Panc1 (cell line): ENCODE data around the gene ALX4. TPM values are rescaled to one million over a fixed set of nuclear protein-coding genes. Genes with fewer than 3 reads are reported as not detected.

Source experiments
- ATAC-seq: fragments of 200-7000 bp; cut with Tn5 transposase; 2 replicates; pipeline ENCODE4 v1.9.1; 2020; ENCODE audit warnings: mild to moderate bottlenecking, moderate library complexity
- BruUV-seq: library from RNA; stranded (reverse); fragments of 400-500 nt; replicated peaks from 2 replicates; lab custom pipeline; 2021; lab: Mats Ljungman, UMichigan
- CTCF ChIA-PET: fragments of 300-600 bp; sonication (Branson Sonifier 250); formaldehyde crosslinking; loops from one replicate; lab custom pipeline; 2022; ENCODE audit warnings: antibody characterized with exemption; lab: Charles Lee
- POLR2A ChIA-PET: fragments of 300-600 bp; sonication (Branson Sonifier 250); formaldehyde crosslinking; loops from one replicate; lab custom pipeline; 2022; ENCODE audit warnings: antibody characterized with exemption; lab: Charles Lee
- DNase-seq: peaks from one replicate; pipeline ENCODE4 v3.0.0-alpha.2; 2010; ENCODE audit warnings: low read depth, low spot score
- H3K27ac ChIP-seq: 2 replicates; pipeline ENCODE4 v1.5.1; 2011; ENCODE audit warnings: mild to moderate bottlenecking, low read length, inconsistent platforms
- H3K27me3 ChIP-seq: fragments of 200-500 bp; sonication (Bioruptor generic); 2 replicates; pipeline ENCODE4 v1.6.0; 2014; ENCODE audit warnings: low read length, inconsistent platforms; ENCODE audit not compliant: control insufficient read depth, insufficient read depth
- H3K36me3 ChIP-seq: fragments of 200-500 bp; sonication (Bioruptor generic); 2 replicates; pipeline ENCODE4 v1.5.1; 2014; ENCODE audit warnings: inconsistent platforms, mild to moderate bottlenecking, low read length, moderate library complexity; ENCODE audit not compliant: control insufficient read depth, insufficient read depth
- H3K4me1 ChIP-seq: 2 replicates; pipeline ENCODE4 v1.5.1; 2011; ENCODE audit warnings: inconsistent platforms, mild to moderate bottlenecking, low read length, moderate library complexity; ENCODE audit not compliant: control insufficient read depth, insufficient read depth
- H3K4me3 ChIP-seq, 2 experiments: 2 replicates each; pipeline ENCODE4 v1.5.1; 2011 to 2012; ENCODE audit warnings: low read depth in 2 of 2, low read length in 2 of 2, mild to moderate bottlenecking in 2 of 2, inconsistent platforms in 1 of 2, moderate library complexity in 1 of 2
- H3K9me3 ChIP-seq: fragments of 200-500 bp; sonication (Bioruptor generic); 2 replicates; pipeline ENCODE4 v1.5.1; 2014; ENCODE audit warnings: low read depth, mild to moderate bottlenecking, inconsistent platforms, low read length, moderate library complexity; ENCODE audit not compliant: control insufficient read depth, insufficient read depth
- POLR2AphosphoS5 ChIP-seq: IDR thresholded peaks from 2 replicates; pipeline ENCODE4 v1.6.1; 2012; ENCODE audit warnings: mild to moderate bottlenecking, low read depth, low read length, moderate library complexity
- REST ChIP-seq, 2 experiments: IDR thresholded peaks; 2 replicates each; pipeline ENCODE4 v1.6.1; 2011 to 2012; ENCODE audit warnings: low read depth in 2 of 2, control low read depth in 1 of 2, low read length in 1 of 2, mild to moderate bottlenecking in 1 of 2, moderate library complexity in 1 of 2; ENCODE audit not compliant: insufficient read depth in 1 of 2
- SIN3A ChIP-seq: IDR thresholded peaks from 2 replicates; pipeline ENCODE4 v1.6.1; 2012; ENCODE audit warnings: low read depth, mild to moderate bottlenecking, low read length, moderate library complexity, borderline replicate concordance; ENCODE audit not compliant: insufficient read depth
- TCF7L2 ChIP-seq: IDR thresholded peaks from 2 replicates; pipeline ENCODE4 v1.6.1; 2011; ENCODE audit warnings: mild to moderate bottlenecking, low read depth, low read length, inconsistent platforms
- in situ Hi-C: cut with HindIII; loops from 2 replicates; pipeline ENCODE4 v1.10.0; 2016; ENCODE audit warnings: low sequenced_read_pairs, low pct_unique_long_range_greater_than_20kb
- intact Hi-C: fragments of 100-400 bp; cut with micrococcal nuclease; formaldehyde crosslinking; loops from one replicate; pipeline ENCODE4 v1.10.0; 2022; ENCODE audit not compliant: unreplicated experiment
- total RNA-seq: library from RNA; stranded (reverse); gene quantifications from one replicate; pipeline ENCODE4 v1.2.1, GENCODE V29; 2021; ENCODE audit not compliant: unreplicated experiment
- TF ChIP-seq, protein P1 (sequence below): fragments of 450-650 bp; IDR thresholded peaks from 2 replicates; pipeline ENCODE4 v1.5.1; 2017; ENCODE audit warnings: mild to moderate bottlenecking

ALX4 gene
- total RNA-seq, 1 experiment from 2014 or later = 1.0 TPM

GRCh38 chr11:44298862-44299261 lies 11.1 kb downstream of the ALX4 start:
- Histone ChIP-seq H3K27ac (no peak overlapping the region), H3K4me3 (no peak overlapping the region), H3K27me3 (no peaks in the 10 kb centered on the region), H3K36me3 (no peaks in the 10 kb centered on the region), H3K4me1 (peaks cover 2% of the 10 kb centered on the region; the same call in 1 of the 2 replicates), H3K9me3 (no peaks in the 10 kb centered on the region)
- ATAC-seq (no peak), DNase-seq (no peak)
- in situ Hi-C loops (no loop called here), intact Hi-C loops (no loop called here)
- CTCF ChIA-PET = interaction anchor here (0.6 kb wide), 1 partner anchor 220 kb away, joined by 4 read pairs; no protein-coding TSS in a partner anchor
- no TSS peak for BruUV-seq
- POLR2A ChIA-PET = interaction anchor here (0.7 kb wide), 1 partner anchor 35 kb away, joined by 3 read pairs; no protein-coding TSS in a partner anchor
- TF ChIP-seq TCF7L2 (no peak), POLR2AphosphoS5 (no peak), SIN3A (no peak), REST (IDR thresholded peaks at IDR 0.05; ENCODE audit: insufficient read depth in 1 of 2, low read depth in 2 of 2, low read length in 1 of 2) (no peak)
- TF ChIP-seq, protein P1, sequence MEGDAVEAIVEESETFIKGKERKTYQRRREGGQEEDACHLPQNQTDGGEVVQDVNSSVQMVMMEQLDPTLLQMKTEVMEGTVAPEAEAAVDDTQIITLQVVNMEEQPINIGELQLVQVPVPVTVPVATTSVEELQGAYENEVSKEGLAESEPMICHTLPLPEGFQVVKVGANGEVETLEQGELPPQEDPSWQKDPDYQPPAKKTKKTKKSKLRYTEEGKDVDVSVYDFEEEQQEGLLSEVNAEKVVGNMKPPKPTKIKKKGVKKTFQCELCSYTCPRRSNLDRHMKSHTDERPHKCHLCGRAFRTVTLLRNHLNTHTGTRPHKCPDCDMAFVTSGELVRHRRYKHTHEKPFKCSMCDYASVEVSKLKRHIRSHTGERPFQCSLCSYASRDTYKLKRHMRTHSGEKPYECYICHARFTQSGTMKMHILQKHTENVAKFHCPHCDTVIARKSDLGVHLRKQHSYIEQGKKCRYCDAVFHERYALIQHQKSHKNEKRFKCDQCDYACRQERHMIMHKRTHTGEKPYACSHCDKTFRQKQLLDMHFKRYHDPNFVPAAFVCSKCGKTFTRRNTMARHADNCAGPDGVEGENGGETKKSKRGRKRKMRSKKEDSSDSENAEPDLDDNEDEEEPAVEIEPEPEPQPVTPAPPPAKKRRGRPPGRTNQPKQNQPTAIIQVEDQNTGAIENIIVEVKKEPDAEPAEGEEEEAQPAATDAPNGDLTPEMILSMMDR = no peak

- ATAC-seq = no peak; the same call in 1 of the 2 replicates
- no TSS peak for BruUV-seq
- intact Hi-C loops (no loop called here), in situ Hi-C loops (no loop called here)
- H3K9me3 ChIP-seq = no peaks in the 10 kb centered on the region
- POLR2A ChIA-PET = no interaction called here
- no peak for DNase-seq
- no peak overlapping the region for H3K27ac ChIP-seq
- TF ChIP-seq TCF7L2 = no peak
- no peak for TF ChIP-seq REST (IDR thresholded peaks at IDR 0.05; ENCODE audit: insufficient read depth in 1 of 2, low read depth in 2 of 2, low read length in 1 of 2)
- TF ChIP-seq, protein P1 = no peak
- TF ChIP-seq POLR2AphosphoS5 = no peak
- no peak for TF ChIP-seq SIN3A
- CTCF ChIA-PET = no interaction called here
- no peak overlapping the region for H3K4me3 ChIP-seq
- peaks cover 4% of the 10 kb centered on the region for H3K4me1 ChIP-seq
- H3K27me3 ChIP-seq = no peaks in the 10 kb centered on the region
- no peaks in the 10 kb centered on the region for H3K36me3 ChIP-seq
These were observed 19.7 kb downstream of the ALX4 start for GRCh38 chr11:44290208-44290607.
